Measurements from ENCODE around the gene INHA.

DNA sequence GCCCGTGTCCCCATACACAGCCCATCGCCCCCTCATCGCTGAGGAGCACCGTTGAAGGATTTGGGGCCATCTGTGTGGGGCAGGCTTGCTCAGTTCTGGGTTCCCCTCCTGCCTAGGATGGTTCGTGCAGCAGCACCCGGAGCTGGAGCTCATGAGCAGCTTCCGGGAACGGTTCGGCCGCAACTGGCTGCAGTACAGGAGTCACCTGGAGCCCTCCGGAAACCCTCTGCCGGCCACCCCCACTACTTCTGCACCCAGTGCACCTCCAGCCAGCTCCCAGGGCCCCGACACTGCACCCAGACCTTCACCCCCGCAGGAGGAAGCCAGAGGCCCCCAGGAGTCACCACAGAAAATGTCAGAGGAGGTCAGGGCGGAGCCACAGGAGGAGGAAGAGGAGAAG, 35.8 kb downstream of the INHA start:
- TF ChIP-seq, protein P1, sequence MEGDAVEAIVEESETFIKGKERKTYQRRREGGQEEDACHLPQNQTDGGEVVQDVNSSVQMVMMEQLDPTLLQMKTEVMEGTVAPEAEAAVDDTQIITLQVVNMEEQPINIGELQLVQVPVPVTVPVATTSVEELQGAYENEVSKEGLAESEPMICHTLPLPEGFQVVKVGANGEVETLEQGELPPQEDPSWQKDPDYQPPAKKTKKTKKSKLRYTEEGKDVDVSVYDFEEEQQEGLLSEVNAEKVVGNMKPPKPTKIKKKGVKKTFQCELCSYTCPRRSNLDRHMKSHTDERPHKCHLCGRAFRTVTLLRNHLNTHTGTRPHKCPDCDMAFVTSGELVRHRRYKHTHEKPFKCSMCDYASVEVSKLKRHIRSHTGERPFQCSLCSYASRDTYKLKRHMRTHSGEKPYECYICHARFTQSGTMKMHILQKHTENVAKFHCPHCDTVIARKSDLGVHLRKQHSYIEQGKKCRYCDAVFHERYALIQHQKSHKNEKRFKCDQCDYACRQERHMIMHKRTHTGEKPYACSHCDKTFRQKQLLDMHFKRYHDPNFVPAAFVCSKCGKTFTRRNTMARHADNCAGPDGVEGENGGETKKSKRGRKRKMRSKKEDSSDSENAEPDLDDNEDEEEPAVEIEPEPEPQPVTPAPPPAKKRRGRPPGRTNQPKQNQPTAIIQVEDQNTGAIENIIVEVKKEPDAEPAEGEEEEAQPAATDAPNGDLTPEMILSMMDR (IDR thresholded peaks at IDR 0.05): no peak
- no peak for TF ChIP-seq POLR2A (IDR thresholded peaks at IDR 0.05)

All from lower leg skin (tissue), 3 donors.